A549 (cell line): ENCODE data around the gene SKAP1. TPM values are rescaled to one million over a fixed set of nuclear protein-coding genes. Genes with fewer than 3 reads are reported as not detected.
A peak's percentile ranks its signal among the peaks of the same experiment; 100 is the strongest.

Experiments used
- ATAC-seq, 2 experiments: fragments of 200-7000 bp in 1 of 2; fragments of >200 bp in 1 of 2; cut with Nextera tagmentation in 1 of 2; cut with Tn5 transposase in 1 of 2; 3 replicates each; pipeline versions ENCODE4 v1.8.0 to v1.9.1; 2018 to 2020; ENCODE audit warnings: mild to moderate bottlenecking in 1 of 2, moderate library complexity in 1 of 2
- CTCF ChIA-PET: fragments of 300-600 bp; sonication (Branson Sonifier 250); formaldehyde crosslinking; extraction: SDS; loops from one replicate; lab custom pipeline; 2021; ENCODE audit warnings: antibody characterized with exemption, inconsistent platforms; lab: Yijun Ruan, JAX
- POLR2A ChIA-PET: fragments of 350-600 bp; formaldehyde crosslinking; extraction: SDS; loops from one replicate; lab custom pipeline; 2021; ENCODE audit warnings: antibody characterized with exemption, inconsistent platforms; lab: Yijun Ruan, JAX
- DNase-seq, 2 experiments: peaks; one replicate each; pipeline versions ENCODE4 v3.0.0 to v3.0.0-alpha.2; 2011 to 2016; ENCODE audit warnings: low read depth in 1 of 2, low spot score in 1 of 2
- FAIRE-seq: peaks from 2 replicates; lab custom pipeline; 2011; peaks lifted over from hg19 to GRCh38; lab: Jason Lieb, UNC
- H3K27ac ChIP-seq, 2 experiments: fragments of >200 bp; sonication (Bioruptor Twin); formaldehyde crosslinking; 3 replicates each; pipeline ENCODE4 v1.5.1; 2016 to 2017
- H3K4me1 ChIP-seq: fragments of >200 bp; sonication (Bioruptor Twin); formaldehyde crosslinking; 3 replicates; pipeline ENCODE4 v1.6.1; 2016
- H3K4me2 ChIP-seq: fragments of >200 bp; sonication (Bioruptor Twin); formaldehyde crosslinking; 3 replicates; pipeline ENCODE4 v1.6.1; 2016
- H3K4me3 ChIP-seq: fragments of >200 bp; sonication (Bioruptor Twin); formaldehyde crosslinking; 3 replicates; pipeline ENCODE4 v1.5.1; 2016
- H3K9me3 ChIP-seq: fragments of >200 bp; sonication (Bioruptor Twin); formaldehyde crosslinking; 3 replicates; pipeline ENCODE4 v1.6.1; 2016
- BHLHE40 ChIP-seq: IDR thresholded peaks from 2 replicates; pipeline ENCODE4 v1.6.1; 2012; ENCODE audit warnings: low read depth, low read length, inconsistent platforms
- CHD4 ChIP-seq: fragments of 200-600 bp; sonication (generic); IDR thresholded peaks from 2 replicates; pipeline ENCODE4 v1.6.1; 2016; ENCODE audit warnings: antibody characterized with exemption, mild to moderate bottlenecking, borderline replicate concordance
- EP300 ChIP-seq, 2 experiments: fragments of >200 bp; sonication (Bioruptor Twin); formaldehyde crosslinking; IDR thresholded peaks; 2 replicates in 1 of 2; 3 replicates in 1 of 2; pipeline ENCODE4 v1.6.1; 2016 to 2017
- ESRRA ChIP-seq: fragments of 150-350 bp; IDR thresholded peaks from 2 replicates; pipeline ENCODE4 v1.6.1; 2014; ENCODE audit warnings: mild to moderate bottlenecking, low read length, borderline replicate concordance
- FOSL2 ChIP-seq, 2 experiments: fragments of 450-650 bp in 1 of 2; fragments of >200 bp in 1 of 2; sonication (Bioruptor Twin) in 1 of 2; formaldehyde crosslinking; IDR thresholded peaks; 2 replicates each; pipeline versions ENCODE4 v1.5.0 to v1.6.1; 2016 to 2020; ENCODE audit warnings: mild to moderate bottlenecking in 1 of 2, moderate library complexity in 1 of 2
- FOXS1 ChIP-seq: fragments of 250-450 bp; sonication (Bioruptor Pico); IDR thresholded peaks from 2 replicates; pipeline ENCODE4 v1.5.0; 2020; ENCODE audit warnings: mild to moderate bottlenecking, moderate library complexity
- GATA3 ChIP-seq: IDR thresholded peaks from 2 replicates; pipeline ENCODE4 v1.6.1; 2012; ENCODE audit warnings: borderline replicate concordance
- HDAC2 ChIP-seq: fragments of 200-600 bp; sonication (generic); IDR thresholded peaks from 2 replicates; pipeline ENCODE4 v1.6.1; 2016
- HES2 ChIP-seq: fragments of >200 bp; sonication (Bioruptor Twin); formaldehyde crosslinking; IDR thresholded peaks from 2 replicates; pipeline ENCODE4 v1.6.1; 2016
- HOXB13 ChIP-seq: fragments of 250-450 bp; sonication (Bioruptor Pico); IDR thresholded peaks from 2 replicates; pipeline ENCODE4 v1.5.0; 2020; ENCODE audit warnings: low read depth, mild to moderate bottlenecking, moderate library complexity
- MYC ChIP-seq: IDR thresholded peaks from 2 replicates; pipeline ENCODE4 v1.6.1; 2012; ENCODE audit warnings: mild to moderate bottlenecking, inconsistent platforms, low read length, improper control_type of control experiment, borderline replicate concordance
- NFE2L2 ChIP-seq: fragments of 150-350 bp; conservative IDR thresholded peaks from 2 replicates; pipeline ENCODE4 v1.6.1; 2014; ENCODE audit warnings: low read length
- NPAS2 ChIP-seq: fragments of 250-450 bp; sonication (Bioruptor Pico); IDR thresholded peaks from 2 replicates; pipeline ENCODE4 v1.8.0; 2022; ENCODE audit warnings: mild to moderate bottlenecking, moderate library complexity, borderline replicate concordance
- PBX3 ChIP-seq: IDR thresholded peaks from 2 replicates; pipeline ENCODE4 v1.6.1; 2012
- POLR2A ChIP-seq: IDR thresholded peaks from 2 replicates; pipeline ENCODE4 v1.6.1; 2012; ENCODE audit warnings: mild to moderate bottlenecking, low read length
- RAD21 ChIP-seq, 2 experiments: fragments of >200 bp in 1 of 2; sonication (Bioruptor Twin) in 1 of 2; formaldehyde crosslinking in 1 of 2; IDR thresholded peaks in 1 of 2; conservative IDR thresholded peaks in 1 of 2; 2 replicates in 1 of 2; 3 replicates in 1 of 2; pipeline ENCODE4 v1.6.1; 2012 to 2018; ENCODE audit warnings: inconsistent platforms in 1 of 2
- REST ChIP-seq: fragments of 200-600 bp; sonication (generic); IDR thresholded peaks from 2 replicates; pipeline ENCODE4 v1.6.1; 2016; ENCODE audit warnings: antibody characterized with exemption, mild to moderate bottlenecking, moderate library complexity
- SMC3 ChIP-seq: fragments of >200 bp; sonication (Bioruptor Twin); formaldehyde crosslinking; IDR thresholded peaks from 3 replicates; pipeline ENCODE4 v1.6.1; 2018; ENCODE audit warnings: inconsistent platforms
- SREBF2 ChIP-seq: fragments of 450-650 bp; IDR thresholded peaks from 2 replicates; pipeline ENCODE4 v1.6.1; 2014; ENCODE audit warnings: mild to moderate bottlenecking, moderate library complexity
- TP53 ChIP-seq: fragments of 250-450 bp; sonication (Bioruptor Pico); IDR thresholded peaks from 2 replicates; pipeline ENCODE4 v1.5.0; 2021; ENCODE audit warnings: mild to moderate bottlenecking, moderate library complexity
- WGBS: methylation state at CpG from one replicate; pipeline ENCODE4 v1.1.6; 2017; ENCODE audit errors: missing lambda C conversion rate; 5-methylcytosine and 5-hydroxymethylcytosine counted together
- polyA plus RNA-seq, 4 experiments: library from polyadenylated mRNA; depleted of rRNA in 3 of 4; stranded (reverse); fragments of >200 nt; fragmentation: RNase III in 1 of 4; extraction: RNeasy Plus Mini Kit Qiagen cat#74134 plus additional on column Dnase treatment in 1 of 4; gene quantifications; 2 replicates in 3 of 4; 3 replicates in 1 of 4; pipeline ENCODE4 v1.2.3, GENCODE V29; 2011 to 2017
- TF ChIP-seq, protein P1 (sequence below): fragments of >200 bp; sonication (Bioruptor Twin); formaldehyde crosslinking; IDR thresholded peaks from 3 replicates; pipeline ENCODE4 v1.5.1; 2016
- TF ChIP-seq, protein P2 (sequence below): fragments of >200 bp; sonication (Bioruptor Twin); formaldehyde crosslinking; IDR thresholded peaks from 3 replicates; pipeline ENCODE4 v1.6.1; 2016

SKAP1 gene
- polyA plus RNA-seq, 2 of the 4 experiments (the other 2 are of a cell fraction), result 0.14 to 0.78 TPM

DNA sequence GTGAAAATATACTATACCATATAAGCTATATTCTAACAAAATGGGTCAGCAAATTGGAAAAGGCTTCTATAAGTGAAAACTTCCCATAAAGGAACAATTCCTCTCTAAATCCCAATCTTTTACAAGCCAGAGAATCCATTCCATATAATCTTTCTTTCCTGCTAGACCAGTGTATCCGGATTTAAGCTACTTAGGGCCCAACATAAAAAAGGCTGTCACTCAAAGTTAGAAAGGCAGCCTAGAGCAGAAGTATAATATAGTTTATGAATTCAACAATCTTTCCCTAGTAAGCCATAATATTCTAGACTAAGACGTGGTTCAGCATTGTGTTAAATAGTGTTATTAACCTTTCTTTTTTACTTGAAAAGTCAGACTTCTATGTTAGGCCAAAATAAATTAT, 93.0 kb downstream of the SKAP1 start:
- TF ChIP-seq SMC3 (no peak), CHD4 (no peak)
- WGBS, result 29% methylated on average over 2 of the region's 2 CpGs
- FAIRE-seq (no peak), DNase-seq (no peak), ATAC-seq (no peak)
- ChIA-PET CTCF (interaction anchor here (0.7 to 4.9 kb wide), 22 partner anchors 10 to 300 kb away, joined by 3 to 84 read pairs (median 6); partner anchors contain the start of genes HOXB8 and HOXB9), POLR2A (no interaction called here)
- Histone ChIP-seq H3K4me2 (no peak overlapping the region), H3K27ac (no peak overlapping the region), H3K4me3 (no peak overlapping the region), H3K4me1 (peaks cover 17% of the 10 kb centered on the region), H3K9me3 (no peaks in the 10 kb centered on the region)

DNA sequence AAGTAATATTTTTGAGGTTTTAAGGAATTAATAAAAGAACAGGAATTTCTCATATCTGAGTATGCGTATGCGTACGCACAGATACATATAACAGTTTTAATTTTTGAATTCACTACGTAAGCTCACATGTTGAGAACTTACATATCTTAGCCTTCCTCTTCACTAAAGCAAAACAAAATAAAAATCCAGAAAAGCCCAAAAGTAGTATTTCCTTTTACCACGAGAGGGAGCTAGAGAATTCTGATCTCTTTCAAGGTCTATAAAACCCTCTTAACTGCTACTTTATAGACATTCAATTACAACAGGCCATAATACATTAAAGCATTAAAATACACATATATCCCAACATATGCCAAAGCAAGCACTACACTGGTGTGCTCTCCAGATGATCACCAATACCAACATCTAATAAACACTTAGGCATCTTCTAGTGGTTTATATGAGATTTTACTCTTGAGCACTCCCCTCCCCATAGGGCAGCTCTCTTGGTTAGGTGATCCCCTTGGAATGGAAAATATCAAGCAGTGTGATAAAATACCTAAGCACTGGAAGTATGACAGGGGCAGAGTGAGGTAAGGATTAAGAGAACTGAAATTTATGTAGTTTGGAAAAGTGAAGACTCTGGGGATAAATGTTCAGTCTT, 94.0 kb downstream of the SKAP1 start:
- Histone ChIP-seq H3K4me3 (no peak overlapping the region), H3K27ac (no peak overlapping the region), H3K9me3 (no peaks in the 10 kb centered on the region), H3K4me1 (peaks cover 17% of the 10 kb centered on the region), H3K4me2 (no peak overlapping the region; the same call in 2 of the 3 replicates)
- TF ChIP-seq, protein P1, sequence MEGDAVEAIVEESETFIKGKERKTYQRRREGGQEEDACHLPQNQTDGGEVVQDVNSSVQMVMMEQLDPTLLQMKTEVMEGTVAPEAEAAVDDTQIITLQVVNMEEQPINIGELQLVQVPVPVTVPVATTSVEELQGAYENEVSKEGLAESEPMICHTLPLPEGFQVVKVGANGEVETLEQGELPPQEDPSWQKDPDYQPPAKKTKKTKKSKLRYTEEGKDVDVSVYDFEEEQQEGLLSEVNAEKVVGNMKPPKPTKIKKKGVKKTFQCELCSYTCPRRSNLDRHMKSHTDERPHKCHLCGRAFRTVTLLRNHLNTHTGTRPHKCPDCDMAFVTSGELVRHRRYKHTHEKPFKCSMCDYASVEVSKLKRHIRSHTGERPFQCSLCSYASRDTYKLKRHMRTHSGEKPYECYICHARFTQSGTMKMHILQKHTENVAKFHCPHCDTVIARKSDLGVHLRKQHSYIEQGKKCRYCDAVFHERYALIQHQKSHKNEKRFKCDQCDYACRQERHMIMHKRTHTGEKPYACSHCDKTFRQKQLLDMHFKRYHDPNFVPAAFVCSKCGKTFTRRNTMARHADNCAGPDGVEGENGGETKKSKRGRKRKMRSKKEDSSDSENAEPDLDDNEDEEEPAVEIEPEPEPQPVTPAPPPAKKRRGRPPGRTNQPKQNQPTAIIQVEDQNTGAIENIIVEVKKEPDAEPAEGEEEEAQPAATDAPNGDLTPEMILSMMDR, result peak; percentile 94
- TF ChIP-seq HES2 (no peak), MYC (no peak), TP53 (CRISPR knock-in tag) (no peak), HDAC2 (no peak), NPAS2 (CRISPR knock-in tag) (no peak), REST (no peak), SMC3 (peak; percentile 93), POLR2A (no peak), BHLHE40 (no peak), ESRRA (no peak), NFE2L2 (no peak), SREBF2 (no peak), RAD21 (conservative IDR thresholded peaks at IDR 0.05 in 1 of 2, IDR thresholded peaks at IDR 0.05 in 1 of 2) (peak; percentile 75 to 79), EP300 (IDR thresholded peaks at IDR 0.05) (no peak), PBX3 (no peak), FOXS1 (no peak), GATA3 (no peak), FOSL2 (IDR thresholded peaks at IDR 0.05) (no peak), FOSL2 (CRISPR knock-in tag; IDR thresholded peaks at IDR 0.05) (no peak), HOXB13 (CRISPR knock-in tag) (no peak)
- TF ChIP-seq, protein P2, sequence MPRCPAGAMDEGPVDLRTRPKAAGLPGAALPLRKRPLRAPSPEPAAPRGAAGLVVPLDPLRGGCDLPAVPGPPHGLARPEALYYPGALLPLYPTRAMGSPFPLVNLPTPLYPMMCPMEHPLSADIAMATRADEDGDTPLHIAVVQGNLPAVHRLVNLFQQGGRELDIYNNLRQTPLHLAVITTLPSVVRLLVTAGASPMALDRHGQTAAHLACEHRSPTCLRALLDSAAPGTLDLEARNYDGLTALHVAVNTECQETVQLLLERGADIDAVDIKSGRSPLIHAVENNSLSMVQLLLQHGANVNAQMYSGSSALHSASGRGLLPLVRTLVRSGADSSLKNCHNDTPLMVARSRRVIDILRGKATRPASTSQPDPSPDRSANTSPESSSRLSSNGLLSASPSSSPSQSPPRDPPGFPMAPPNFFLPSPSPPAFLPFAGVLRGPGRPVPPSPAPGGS, result no peak
- POLR2A ChIA-PET, result no interaction called here
- 2% methylated on average over 5 of the region's 5 CpGs for WGBS
- ATAC-seq (peak; percentile 71 to 74; a peak in 5 of 6 replicates), DNase-seq (peak; percentile 35 to 68), FAIRE-seq (peak; percentile 98)
- CTCF ChIA-PET, result interaction anchor here (0.5 to 4.9 kb wide), 63 partner anchors 9 to 761 kb away, joined by 3 to 84 read pairs (median 4); partner anchors contain the start of genes HOXB8 and HOXB9
